K562 (cell line): ENCODE data around the gene PGP.

Experiments used
- CHD4 ChIP-seq: fragments of 200-600 bp; sonication (generic); IDR thresholded peaks from 3 replicates; pipeline ENCODE4 v1.6.1; 2012; ENCODE audit warnings: low read depth, mild to moderate bottlenecking, mixed read lengths, low read length, inconsistent platforms; ENCODE audit not compliant: insufficient read depth, insufficient replicate concordance, poor library complexity, severe bottlenecking
- FOS ChIP-seq: IDR thresholded peaks from 3 replicates; pipeline ENCODE4 v1.6.1; 2011; ENCODE audit not compliant: insufficient read length; ENCODE audit errors: extremely low read depth
- NR3C1 ChIP-seq: sonication (generic); formaldehyde crosslinking; IDR thresholded peaks from 2 replicates; pipeline ENCODE4 v1.8.1; 2022; ENCODE audit warnings: missing genetic modification reagents
- RFX5 ChIP-seq: IDR thresholded peaks from 2 replicates; pipeline ENCODE4 v1.6.1; 2011; ENCODE audit warnings: low read depth, mild to moderate bottlenecking, improper control_type of control experiment, low read length
- SIN3A ChIP-seq, 2 experiments: fragments of 150-350 bp in 1 of 2; IDR thresholded peaks; 2 replicates each; pipeline ENCODE4 v1.6.1; 2011 to 2016; ENCODE audit warnings: borderline replicate concordance in 2 of 2, low read depth in 2 of 2, low read length in 2 of 2, mild to moderate bottlenecking in 2 of 2, moderate library complexity in 2 of 2; ENCODE audit not compliant: control insufficient read depth in 1 of 2
- TRIM24 ChIP-seq, 2 experiments: fragments of 450-650 bp; IDR thresholded peaks; 2 replicates each; pipeline ENCODE4 v1.6.1; 2016
- YY1 ChIP-seq, 3 experiments: IDR thresholded peaks; 2 replicates each; pipeline ENCODE4 v1.6.1; 2011; ENCODE audit warnings: low read length in 2 of 3, mild to moderate bottlenecking in 2 of 3, moderate library complexity in 2 of 3, borderline replicate concordance in 1 of 3, control low read depth in 1 of 3, low read depth in 1 of 3; ENCODE audit not compliant: insufficient read depth in 3 of 3, insufficient replicate concordance in 2 of 3, control insufficient read depth in 1 of 3, insufficient read length in 1 of 3; ENCODE audit errors: extremely low read depth in 1 of 3
- TF ChIP-seq, protein P1 (sequence below), 3 experiments: IDR thresholded peaks in 2 of 3; conservative IDR thresholded peaks in 1 of 3; 2 replicates each; pipeline ENCODE4 v1.5.1; 2011 to 2012; ENCODE audit warnings: low read length in 3 of 3, mild to moderate bottlenecking in 3 of 3, control low read depth in 2 of 3, improper control_type of control experiment in 1 of 3, inconsistent platforms in 1 of 3, low read depth in 1 of 3, mixed read lengths in 1 of 3, moderate library complexity in 1 of 3; ENCODE audit not compliant: insufficient read depth in 2 of 3
- TF ChIP-seq, protein P2 (sequence below): sonication (generic); formaldehyde crosslinking; IDR thresholded peaks from 2 replicates; pipeline ENCODE4 v1.8.0; 2022; ENCODE audit warnings: mild to moderate bottlenecking, low read depth, missing genetic modification reagents
- TF ChIP-seq, protein P3 (sequence below): fragments of 450-650 bp; formaldehyde crosslinking; IDR thresholded peaks from 2 replicates; pipeline ENCODE4 v1.4.0; 2020; ENCODE audit warnings: mild to moderate bottlenecking, moderate library complexity
- TF ChIP-seq, protein P4 (sequence below), 2 experiments: fragments of 250-450 bp in 1 of 2; fragments of 450-650 bp in 1 of 2; sonication (Bioruptor Pico) in 1 of 2; IDR thresholded peaks; 2 replicates each; pipeline versions ENCODE4 v1.6.1 to v1.8.0; 2016 to 2021; ENCODE audit warnings: mild to moderate bottlenecking in 2 of 2, moderate library complexity in 2 of 2, missing compliant biosample characterization in 1 of 2, missing genetic modification characterization in 1 of 2

GRCh38 chr16:2211923-2212347 is 2.7 kb downstream of the PGP start:
- TF ChIP-seq CHD4: no peak
- TF ChIP-seq NR3C1 (CRISPR knock-in tag): no peak
- TF ChIP-seq YY1 (IDR thresholded peaks at IDR 0.05; ENCODE audit: borderline replicate concordance in 1 of 3, control insufficient read depth in 1 of 3, extremely low read depth in 1 of 3, insufficient read depth in 3 of 3, insufficient read length in 1 of 3, insufficient replicate concordance in 2 of 3, low read depth in 1 of 3, low read length in 2 of 3): no peak
- no peak for TF ChIP-seq FOS
- TF ChIP-seq, protein P1, sequence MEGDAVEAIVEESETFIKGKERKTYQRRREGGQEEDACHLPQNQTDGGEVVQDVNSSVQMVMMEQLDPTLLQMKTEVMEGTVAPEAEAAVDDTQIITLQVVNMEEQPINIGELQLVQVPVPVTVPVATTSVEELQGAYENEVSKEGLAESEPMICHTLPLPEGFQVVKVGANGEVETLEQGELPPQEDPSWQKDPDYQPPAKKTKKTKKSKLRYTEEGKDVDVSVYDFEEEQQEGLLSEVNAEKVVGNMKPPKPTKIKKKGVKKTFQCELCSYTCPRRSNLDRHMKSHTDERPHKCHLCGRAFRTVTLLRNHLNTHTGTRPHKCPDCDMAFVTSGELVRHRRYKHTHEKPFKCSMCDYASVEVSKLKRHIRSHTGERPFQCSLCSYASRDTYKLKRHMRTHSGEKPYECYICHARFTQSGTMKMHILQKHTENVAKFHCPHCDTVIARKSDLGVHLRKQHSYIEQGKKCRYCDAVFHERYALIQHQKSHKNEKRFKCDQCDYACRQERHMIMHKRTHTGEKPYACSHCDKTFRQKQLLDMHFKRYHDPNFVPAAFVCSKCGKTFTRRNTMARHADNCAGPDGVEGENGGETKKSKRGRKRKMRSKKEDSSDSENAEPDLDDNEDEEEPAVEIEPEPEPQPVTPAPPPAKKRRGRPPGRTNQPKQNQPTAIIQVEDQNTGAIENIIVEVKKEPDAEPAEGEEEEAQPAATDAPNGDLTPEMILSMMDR (IDR thresholded peaks at IDR 0.05 in 2 of 3, conservative IDR thresholded peaks at IDR 0.05 in 1 of 3; ENCODE audit: insufficient read depth in 2 of 3, low read depth in 1 of 3, low read length in 3 of 3): no peak
- TF ChIP-seq, protein P2, sequence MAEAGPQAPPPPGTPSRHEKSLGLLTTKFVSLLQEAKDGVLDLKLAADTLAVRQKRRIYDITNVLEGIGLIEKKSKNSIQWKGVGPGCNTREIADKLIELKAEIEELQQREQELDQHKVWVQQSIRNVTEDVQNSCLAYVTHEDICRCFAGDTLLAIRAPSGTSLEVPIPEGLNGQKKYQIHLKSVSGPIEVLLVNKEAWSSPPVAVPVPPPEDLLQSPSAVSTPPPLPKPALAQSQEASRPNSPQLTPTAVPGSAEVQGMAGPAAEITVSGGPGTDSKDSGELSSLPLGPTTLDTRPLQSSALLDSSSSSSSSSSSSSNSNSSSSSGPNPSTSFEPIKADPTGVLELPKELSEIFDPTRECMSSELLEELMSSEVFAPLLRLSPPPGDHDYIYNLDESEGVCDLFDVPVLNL: no peak
- TF ChIP-seq RFX5: no peak
- no peak for TF ChIP-seq TRIM24 (IDR thresholded peaks at IDR 0.05)
- TF ChIP-seq, protein P3, sequence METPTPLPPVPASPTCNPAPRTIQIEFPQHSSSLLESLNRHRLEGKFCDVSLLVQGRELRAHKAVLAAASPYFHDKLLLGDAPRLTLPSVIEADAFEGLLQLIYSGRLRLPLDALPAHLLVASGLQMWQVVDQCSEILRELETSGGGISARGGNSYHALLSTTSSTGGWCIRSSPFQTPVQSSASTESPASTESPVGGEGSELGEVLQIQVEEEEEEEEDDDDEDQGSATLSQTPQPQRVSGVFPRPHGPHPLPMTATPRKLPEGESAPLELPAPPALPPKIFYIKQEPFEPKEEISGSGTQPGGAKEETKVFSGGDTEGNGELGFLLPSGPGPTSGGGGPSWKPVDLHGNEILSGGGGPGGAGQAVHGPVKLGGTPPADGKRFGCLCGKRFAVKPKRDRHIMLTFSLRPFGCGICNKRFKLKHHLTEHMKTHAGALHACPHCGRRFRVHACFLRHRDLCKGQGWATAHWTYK (CRISPR knock-in tag): no peak
- no peak for TF ChIP-seq SIN3A (IDR thresholded peaks at IDR 0.05; ENCODE audit: borderline replicate concordance in 2 of 2, control insufficient read depth in 1 of 2, low read depth in 2 of 2, low read length in 2 of 2)
- TF ChIP-seq, protein P4, sequence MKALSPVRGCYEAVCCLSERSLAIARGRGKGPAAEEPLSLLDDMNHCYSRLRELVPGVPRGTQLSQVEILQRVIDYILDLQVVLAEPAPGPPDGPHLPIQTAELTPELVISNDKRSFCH (CRISPR knock-in tag; IDR thresholded peaks at IDR 0.05): no peak
- TF ChIP-seq, protein P4 (tag; IDR thresholded peaks at IDR 0.05): no peak
